Measurements from ENCODE around the gene IPO11.

DNA sequence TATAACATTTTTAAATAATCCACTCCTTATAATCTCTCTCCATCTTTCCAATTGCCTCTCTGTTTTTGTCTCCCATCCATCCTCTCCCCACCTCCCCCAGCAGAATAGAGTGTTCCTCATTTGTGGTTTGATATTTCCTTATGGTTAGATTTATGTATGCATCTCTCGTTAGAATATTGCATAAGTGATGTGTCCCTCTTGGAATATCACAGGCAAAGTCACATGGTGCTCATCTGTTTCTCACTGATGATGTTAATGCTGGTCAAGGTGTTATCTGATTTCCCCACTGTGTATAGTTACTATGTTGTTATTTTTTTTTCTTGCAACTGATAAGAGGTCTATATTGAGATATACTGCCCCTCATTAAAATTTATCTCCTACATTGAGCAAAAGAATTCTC lies 162.9 kb downstream of the IPO11 start:
- TF ChIP-seq EZH2 (IDR thresholded peaks at IDR 0.05) (no peak), EZH2phosphoT487 (IDR thresholded peaks at IDR 0.05) (no peak)
- TF ChIP-seq, protein P1, sequence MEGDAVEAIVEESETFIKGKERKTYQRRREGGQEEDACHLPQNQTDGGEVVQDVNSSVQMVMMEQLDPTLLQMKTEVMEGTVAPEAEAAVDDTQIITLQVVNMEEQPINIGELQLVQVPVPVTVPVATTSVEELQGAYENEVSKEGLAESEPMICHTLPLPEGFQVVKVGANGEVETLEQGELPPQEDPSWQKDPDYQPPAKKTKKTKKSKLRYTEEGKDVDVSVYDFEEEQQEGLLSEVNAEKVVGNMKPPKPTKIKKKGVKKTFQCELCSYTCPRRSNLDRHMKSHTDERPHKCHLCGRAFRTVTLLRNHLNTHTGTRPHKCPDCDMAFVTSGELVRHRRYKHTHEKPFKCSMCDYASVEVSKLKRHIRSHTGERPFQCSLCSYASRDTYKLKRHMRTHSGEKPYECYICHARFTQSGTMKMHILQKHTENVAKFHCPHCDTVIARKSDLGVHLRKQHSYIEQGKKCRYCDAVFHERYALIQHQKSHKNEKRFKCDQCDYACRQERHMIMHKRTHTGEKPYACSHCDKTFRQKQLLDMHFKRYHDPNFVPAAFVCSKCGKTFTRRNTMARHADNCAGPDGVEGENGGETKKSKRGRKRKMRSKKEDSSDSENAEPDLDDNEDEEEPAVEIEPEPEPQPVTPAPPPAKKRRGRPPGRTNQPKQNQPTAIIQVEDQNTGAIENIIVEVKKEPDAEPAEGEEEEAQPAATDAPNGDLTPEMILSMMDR (IDR thresholded peaks at IDR 0.05): no peak
